Activated naive CD8-positive, alpha-beta T cell treated with anti-CD3 and anti-CD28 coated beads, Interleukin-2, amount 10 ng/mL, durations not matched to agents 7 days and 5 days (primary cell): ENCODE results near the gene CEP164. TPM values are rescaled to one million over a fixed set of nuclear protein-coding genes. Genes with fewer than 3 reads are reported as not detected.
"Not testable (repeated sequence)": the region's sequence is repeated elsewhere in the genome, so short reads cannot be mapped to it uniquely, and the experiment has no call there.

ENCODE experiments used
- ATAC-seq: fragments of 150-1000 bp; cut with Tn5 transposase; one replicate; pipeline ENCODE4 v1.10.0; 2021; ENCODE audit warnings: low read depth, moderate library complexity
- POLR2A ChIA-PET: fragments of 350-600 bp; sonication (Branson Sonifier 250); formaldehyde crosslinking; loops from one replicate; lab custom pipeline; 2021; ENCODE audit warnings: antibody characterized with exemption; lab: Charles Lee
- DNase-seq: peaks from one replicate; pipeline ENCODE4 v3.0.0; 2021
- H3K27ac Mint-ChIP-seq: one replicate; pipeline ENCODE4 v1.8.0; 2022; ENCODE audit warnings: mild to moderate bottlenecking, mixed read lengths
- H3K27me3 Mint-ChIP-seq: one replicate; pipeline ENCODE4 v1.8.0; 2022; ENCODE audit warnings: mild to moderate bottlenecking, moderate library complexity, mixed read lengths
- H3K36me3 Mint-ChIP-seq: one replicate; pipeline ENCODE4 v1.8.0; 2021; ENCODE audit warnings: mild to moderate bottlenecking, mixed read lengths
- H3K4me1 Mint-ChIP-seq: one replicate; pipeline ENCODE4 v1.8.0; 2021; ENCODE audit warnings: mixed read lengths
- H3K4me3 Mint-ChIP-seq: one replicate; pipeline ENCODE4 v1.8.0; 2022; ENCODE audit warnings: mild to moderate bottlenecking, moderate library complexity, mixed read lengths
- H3K9me3 Mint-ChIP-seq: one replicate; pipeline ENCODE4 v1.8.0; 2021; ENCODE audit warnings: mixed read lengths
- total RNA-seq, 2 experiments: library from RNA; stranded (reverse); gene quantifications; one replicate each; pipeline ENCODE4 v1.2.3, GENCODE V29; 2021

Gene CEP164
- total RNA-seq, 2 experiments from 2014 or later, result 37.5 to 37.7 TPM

- DNase-seq, result no peak
- H3K9me3 Mint-ChIP-seq, result no peaks in the 10 kb centered on the region
- H3K4me3 Mint-ChIP-seq, result no peak overlapping the region
- no peaks in the 10 kb centered on the region for H3K27me3 Mint-ChIP-seq
- H3K4me1 Mint-ChIP-seq, result no peaks in the 10 kb centered on the region
- no peak for ATAC-seq
- H3K27ac Mint-ChIP-seq, result no peak overlapping the region
- POLR2A ChIA-PET, result no interaction called here
- peaks cover 2% of the 10 kb centered on the region for H3K36me3 Mint-ChIP-seq
Observed at GRCh38 chr11:117382746-117383145, 55.1 kb downstream of the CEP164 start.

- H3K27me3 Mint-ChIP-seq, result no peaks in the 10 kb centered on the region
- no peaks in the 10 kb centered on the region for H3K9me3 Mint-ChIP-seq
- H3K27ac Mint-ChIP-seq, result no peak overlapping the region
- POLR2A ChIA-PET, result no interaction called here
- DNase-seq, result no peak
- peaks cover 2% of the 10 kb centered on the region for H3K4me1 Mint-ChIP-seq
- no peak for ATAC-seq
- H3K36me3 Mint-ChIP-seq, result peaks cover 2% of the 10 kb centered on the region
- no peak overlapping the region for H3K4me3 Mint-ChIP-seq
Observed at GRCh38 chr11:117384045-117384444, 56.4 kb downstream of the CEP164 start.

GRCh38 chr11:117385471-117385870 lies 57.8 kb downstream of the CEP164 start:
- Mint-ChIP-seq H3K4me3 (no peak overlapping the region), H3K36me3 (peaks cover 7% of the 10 kb centered on the region), H3K4me1 (peaks cover 9% of the 10 kb centered on the region), H3K9me3 (no peaks in the 10 kb centered on the region), H3K27me3 (no peaks in the 10 kb centered on the region), H3K27ac (no peak overlapping the region)
- DNase-seq, result no peak
- ATAC-seq, result no peak
- POLR2A ChIA-PET, result no interaction called here

DNA sequence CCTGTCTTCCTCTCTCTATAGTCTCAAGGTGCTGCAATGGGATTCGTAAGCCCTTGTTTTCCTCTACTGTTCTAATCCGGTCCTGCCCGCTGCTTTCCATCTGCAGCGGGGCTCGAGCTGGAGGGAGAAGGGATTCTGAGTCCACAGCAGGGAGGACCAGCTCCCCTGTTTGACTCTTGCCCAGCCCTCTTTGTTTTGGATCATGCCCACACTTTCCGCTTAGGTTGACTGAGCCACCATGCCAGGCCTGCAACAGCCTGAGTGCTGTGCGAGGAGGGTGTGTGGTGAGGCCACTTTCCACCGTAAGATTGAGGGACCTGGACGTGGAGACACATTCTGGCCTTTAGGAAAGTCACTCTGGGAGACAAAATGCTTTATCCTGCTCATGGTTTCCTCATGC lies 58.3 kb downstream of the CEP164 start:
- Mint-ChIP-seq H3K36me3 (peaks cover 8% of the 10 kb centered on the region), H3K4me3 (no peak overlapping the region), H3K4me1 (peaks cover 9% of the 10 kb centered on the region), H3K9me3 (no peaks in the 10 kb centered on the region), H3K27ac (no peak overlapping the region), H3K27me3 (no peaks in the 10 kb centered on the region)
- ATAC-seq (no peak), DNase-seq (no peak)
- POLR2A ChIA-PET, result no interaction called here

GRCh38 chr11:117387992-117388755 lies 60.5 kb downstream of the CEP164 start:
- ATAC-seq, result no peak
- no peaks in the 10 kb centered on the region for H3K9me3 Mint-ChIP-seq
- H3K4me3 Mint-ChIP-seq, result no peak overlapping the region

GRCh38 chr11:117390743-117391142 lies 63.1 kb downstream of the CEP164 start:
- ATAC-seq, result no peak
- POLR2A ChIA-PET, result no interaction called here
- Mint-ChIP-seq H3K36me3 (peaks cover 13% of the 10 kb centered on the region), H3K27me3 (no peaks in the 10 kb centered on the region), H3K27ac (peak overlapping the region; percentile 3), H3K9me3 (no peaks in the 10 kb centered on the region), H3K4me3 (no peak overlapping the region), H3K4me1 (peaks cover 9% of the 10 kb centered on the region)
- no peak for DNase-seq

More at GRCh38 chr11:117387992-117388755, 60.5 kb downstream of the CEP164 start:
- DNase-seq, result no peak
- POLR2A ChIA-PET, result no interaction called here
- H3K27ac Mint-ChIP-seq, result no peak overlapping the region
- peaks cover 9% of the 10 kb centered on the region for H3K4me1 Mint-ChIP-seq
- H3K36me3 Mint-ChIP-seq, result peaks cover 12% of the 10 kb centered on the region
- no peaks in the 10 kb centered on the region for H3K27me3 Mint-ChIP-seq

DNA sequence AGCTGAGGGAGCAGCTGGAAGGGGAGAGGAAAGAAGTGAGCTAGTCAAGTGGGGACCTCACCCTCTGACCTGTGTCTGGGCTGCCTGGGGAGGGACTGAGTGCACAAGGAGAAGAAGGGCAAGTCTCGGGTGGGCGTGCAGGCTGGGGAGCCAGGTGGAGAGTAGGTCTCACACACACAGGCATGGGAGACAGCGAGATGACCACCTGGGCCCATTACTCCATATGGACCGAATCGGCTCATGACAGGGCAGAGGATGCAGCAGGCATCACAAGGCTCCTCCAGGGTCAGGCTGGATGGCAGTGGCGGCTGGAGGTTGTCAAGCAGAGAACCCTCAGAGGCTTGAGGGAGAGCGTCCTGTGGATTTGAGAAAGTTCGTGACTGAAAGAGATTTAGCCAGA lies 63.5 kb downstream of the CEP164 start:
- H3K27me3 Mint-ChIP-seq, result no peaks in the 10 kb centered on the region
- peaks cover 17% of the 10 kb centered on the region for H3K36me3 Mint-ChIP-seq
- peak overlapping the region; percentile 3 for H3K27ac Mint-ChIP-seq
- POLR2A ChIA-PET, result no interaction called here
- no peak overlapping the region for H3K4me3 Mint-ChIP-seq
- DNase-seq (no peak), ATAC-seq (no peak)
- H3K4me1 Mint-ChIP-seq, result peaks cover 9% of the 10 kb centered on the region
- no peaks in the 10 kb centered on the region for H3K9me3 Mint-ChIP-seq

GRCh38 chr11:117392001-117392690 lies 64.5 kb downstream of the CEP164 start:
- Mint-ChIP-seq H3K4me3 (no peak overlapping the region), H3K27ac (no peak overlapping the region), H3K36me3 (peaks cover 25% of the 10 kb centered on the region), H3K4me1 (peaks cover 9% of the 10 kb centered on the region), H3K9me3 (no peaks in the 10 kb centered on the region), H3K27me3 (no peaks in the 10 kb centered on the region)
- no peak for DNase-seq
- no peak for ATAC-seq
- POLR2A ChIA-PET, result no interaction called here

DNA sequence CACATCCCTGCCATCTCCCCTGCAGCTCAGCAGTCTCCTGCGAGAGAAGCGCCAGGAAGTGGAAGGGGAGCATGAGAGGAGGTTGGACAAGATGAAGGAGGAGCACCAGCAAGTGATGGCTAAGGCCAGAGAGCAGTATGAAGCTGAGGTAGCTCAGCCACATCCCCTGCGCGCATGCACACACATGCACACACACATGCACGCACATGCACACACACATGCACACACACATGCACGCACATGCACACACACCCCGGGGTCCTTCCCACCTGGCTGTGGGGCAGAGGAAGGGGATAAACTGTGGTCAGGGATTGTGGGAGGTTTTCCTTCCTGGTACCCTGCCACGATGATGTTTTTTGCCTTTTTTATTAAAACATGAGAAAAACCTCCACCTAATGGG lies 65.3 kb downstream of the CEP164 start:
- Mint-ChIP-seq H3K36me3 (peaks cover 32% of the 10 kb centered on the region), H3K9me3 (peaks cover 1% of the 10 kb centered on the region), H3K4me3 (no peak overlapping the region), H3K4me1 (peaks cover 9% of the 10 kb centered on the region), H3K27ac (no peak overlapping the region), H3K27me3 (no peaks in the 10 kb centered on the region)
- DNase-seq, result no peak
- no peak for ATAC-seq
- POLR2A ChIA-PET, result no interaction called here

GRCh38 chr11:117394221-117394925 lies 66.7 kb downstream of the CEP164 start:
- H3K4me3 Mint-ChIP-seq, result no peak overlapping the region
- H3K4me1 Mint-ChIP-seq, result peaks cover 3% of the 10 kb centered on the region
- peaks cover 40% of the 10 kb centered on the region for H3K36me3 Mint-ChIP-seq
- no peak overlapping the region for H3K27ac Mint-ChIP-seq
- peaks cover 1% of the 10 kb centered on the region for H3K9me3 Mint-ChIP-seq
- no peaks in the 10 kb centered on the region for H3K27me3 Mint-ChIP-seq
- no peak for DNase-seq
- no peak for ATAC-seq
- POLR2A ChIA-PET, result no interaction called here

DNA sequence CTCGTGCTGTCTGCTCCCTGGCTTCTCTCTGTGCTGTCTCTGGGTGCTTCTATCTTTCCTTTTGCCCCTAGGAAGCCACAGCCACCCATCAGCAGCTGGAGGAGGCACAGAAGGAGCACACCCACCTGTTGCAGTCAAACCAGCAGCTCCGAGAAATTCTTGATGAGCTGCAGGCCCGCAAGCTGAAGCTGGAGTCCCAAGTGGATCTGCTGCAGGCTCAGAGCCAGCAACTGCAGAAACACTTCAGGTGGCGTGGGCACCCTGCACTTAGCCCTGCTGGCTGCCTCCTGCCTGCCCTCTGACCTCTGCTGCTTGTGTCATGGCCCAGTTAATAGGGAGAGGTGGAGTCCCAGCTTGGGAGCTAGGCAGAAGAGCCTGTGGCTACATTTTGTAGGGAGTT lies 67.8 kb downstream of the CEP164 start:
- H3K27me3 Mint-ChIP-seq, result no peaks in the 10 kb centered on the region
- H3K4me1 Mint-ChIP-seq, result no peaks in the 10 kb centered on the region
- peaks cover 45% of the 10 kb centered on the region for H3K36me3 Mint-ChIP-seq
- ATAC-seq (no peak), DNase-seq (no peak)
- H3K27ac Mint-ChIP-seq, result no peak overlapping the region
- peaks cover 5% of the 10 kb centered on the region for H3K9me3 Mint-ChIP-seq
- H3K4me3 Mint-ChIP-seq, result no peak overlapping the region
- POLR2A ChIA-PET, result no interaction called here

DNA sequence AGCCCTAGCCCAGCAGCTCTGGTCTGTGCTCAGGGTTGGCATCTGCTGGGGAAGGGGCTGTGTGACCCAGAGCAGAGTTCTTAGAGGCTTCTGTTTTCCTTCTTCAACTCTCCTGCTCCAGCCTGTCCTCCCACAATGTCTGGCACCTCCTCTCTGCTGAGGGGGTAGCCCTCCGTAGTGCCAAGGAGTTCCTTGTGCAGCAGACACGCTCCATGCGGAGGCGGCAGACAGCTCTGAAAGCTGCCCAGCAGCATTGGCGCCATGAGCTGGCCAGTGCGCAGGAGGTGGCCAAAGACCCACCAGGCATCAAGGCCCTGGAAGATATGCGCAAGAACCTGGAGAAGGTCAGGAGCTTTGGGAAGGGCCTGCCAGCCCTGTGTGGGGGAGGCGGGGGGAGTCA lies 69.3 kb downstream of the CEP164 start:
- POLR2A ChIA-PET, result no interaction called here
- Mint-ChIP-seq H3K4me1 (no peaks in the 10 kb centered on the region), H3K36me3 (peaks cover 50% of the 10 kb centered on the region), H3K27me3 (no peaks in the 10 kb centered on the region), H3K27ac (no peak overlapping the region), H3K9me3 (peaks cover 5% of the 10 kb centered on the region), H3K4me3 (no peak overlapping the region)
- ATAC-seq (no peak), DNase-seq (no peak)

DNA sequence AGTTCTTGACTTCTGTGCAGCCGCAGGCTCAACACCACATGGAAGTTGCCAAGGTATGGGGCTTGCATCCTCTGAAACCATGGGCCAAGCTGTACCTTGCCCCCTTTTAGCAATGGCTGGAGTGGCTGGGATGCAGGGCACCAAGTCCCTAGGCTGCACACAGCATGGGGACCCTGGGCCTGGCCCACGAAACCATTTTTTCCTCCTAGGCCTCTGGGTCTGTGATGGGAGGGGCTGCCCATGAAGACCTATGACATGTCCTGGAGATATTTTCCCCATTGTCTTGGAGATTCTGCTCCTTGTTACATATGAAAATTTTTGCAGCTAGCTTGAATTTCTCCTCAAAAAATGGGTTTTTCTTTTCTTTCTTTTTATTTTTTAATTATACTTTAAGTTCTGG lies 71.0 kb downstream of the CEP164 start:
- H3K27ac Mint-ChIP-seq, H3K4me1 Mint-ChIP-seq, DNase-seq, H3K4me3 Mint-ChIP-seq, POLR2A ChIA-PET, H3K9me3 Mint-ChIP-seq, H3K27me3 Mint-ChIP-seq, ATAC-seq: not testable (repeated sequence)
- H3K36me3 Mint-ChIP-seq, result peaks cover 63% of the 10 kb centered on the region
